GM18867 (cell line): ENCODE results near the gene LANCL2.
"Not testable (repeated sequence)": the region's sequence is repeated elsewhere in the genome, so short reads cannot be mapped to it uniquely, and the experiment has no call there.

Experiments used
- ATAC-seq: cut with Tn5 transposase; IDR thresholded peaks from one replicate; pipeline ENCODE4 v1.9.1; 2021; ENCODE audit warnings: mild to moderate bottlenecking, moderate library complexity; ENCODE audit not compliant: unreplicated experiment

Gene LANCL2

DNA sequence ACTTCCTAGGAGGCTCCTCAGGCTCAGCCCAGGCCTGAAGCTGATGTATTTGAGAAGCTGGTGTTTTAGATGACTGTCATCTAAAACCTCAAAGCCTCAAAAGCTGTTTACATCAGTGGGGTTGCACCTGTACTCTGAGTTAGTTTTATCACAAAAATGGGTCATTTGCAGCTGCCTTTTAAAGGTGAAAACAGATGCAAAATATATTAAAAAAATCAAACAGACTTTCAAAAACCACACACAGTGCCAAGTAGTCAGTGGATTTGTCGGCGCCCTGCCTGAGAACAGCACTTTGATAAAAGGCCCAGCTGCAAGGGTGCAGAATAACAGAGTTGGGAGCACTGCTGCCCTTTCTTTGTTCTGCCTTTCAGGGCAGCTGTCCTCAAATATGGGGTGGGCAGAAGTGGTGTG is 104.1 kb downstream of the LANCL2 start:
- ATAC-seq, result no peak

DNA sequence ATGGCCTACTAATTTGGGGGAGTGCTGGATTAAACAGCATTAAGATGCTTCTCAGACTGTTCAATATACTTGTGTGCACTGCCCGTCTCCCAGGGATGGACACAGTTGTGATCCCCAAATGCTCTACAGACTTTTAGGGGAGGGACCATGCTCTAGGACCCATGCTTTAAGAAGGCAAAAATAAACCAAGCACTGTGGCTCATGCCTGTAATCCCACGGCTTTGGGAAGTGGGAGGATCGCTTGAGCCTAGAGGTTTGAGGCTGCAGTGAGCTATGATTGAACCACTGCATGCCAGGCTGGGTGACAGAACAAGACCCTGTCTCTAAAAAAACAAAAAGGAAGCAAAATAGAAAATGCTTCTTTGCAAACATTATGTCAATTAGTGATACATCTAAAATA is 104.6 kb downstream of the LANCL2 start:
- no peak for ATAC-seq

- ATAC-seq, result no peak
Measured at GRCh38 chr7:55470261-55470660, 105.1 kb downstream of the LANCL2 start.

DNA sequence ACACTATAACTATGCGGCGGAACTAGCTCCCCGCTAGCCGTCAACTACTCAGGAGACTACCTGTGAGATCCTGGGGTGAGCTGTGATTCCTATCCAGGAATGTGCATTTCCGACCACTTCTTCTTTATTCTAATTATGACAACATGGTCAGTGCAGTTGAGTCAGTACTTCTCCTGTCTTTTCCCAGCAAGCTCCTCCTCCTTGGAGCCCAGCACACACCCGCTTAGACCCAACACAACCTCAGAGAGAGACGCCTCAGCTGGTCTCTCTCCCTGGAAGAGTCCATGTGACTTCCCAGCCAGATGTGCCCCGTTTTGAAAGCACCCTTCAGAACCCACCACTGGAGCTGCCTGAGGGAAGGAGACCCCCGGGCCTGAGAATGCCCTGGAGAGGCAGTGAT is 106.5 kb downstream of the LANCL2 start:
- not testable (repeated sequence) for ATAC-seq

DNA sequence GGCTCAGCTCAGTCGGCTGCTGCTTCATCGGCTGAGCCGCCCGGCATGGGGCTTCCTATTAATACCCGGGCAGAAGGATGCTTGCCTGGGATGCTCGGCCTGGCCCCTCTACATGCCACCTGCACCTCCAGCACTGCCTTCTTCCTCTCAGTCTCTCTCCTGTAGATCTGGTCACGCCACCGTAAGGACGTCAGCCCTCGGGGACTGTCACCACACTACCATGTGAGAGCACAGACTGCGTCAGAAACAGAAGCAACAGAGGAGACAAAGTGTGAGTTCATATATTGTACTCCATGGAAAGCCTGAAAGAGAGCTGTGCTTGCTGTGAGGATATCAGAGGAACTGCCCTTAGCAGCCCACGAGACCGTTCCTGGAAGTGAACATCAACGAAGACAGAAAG is 107.3 kb downstream of the LANCL2 start:
- ATAC-seq, result not testable (repeated sequence)

DNA sequence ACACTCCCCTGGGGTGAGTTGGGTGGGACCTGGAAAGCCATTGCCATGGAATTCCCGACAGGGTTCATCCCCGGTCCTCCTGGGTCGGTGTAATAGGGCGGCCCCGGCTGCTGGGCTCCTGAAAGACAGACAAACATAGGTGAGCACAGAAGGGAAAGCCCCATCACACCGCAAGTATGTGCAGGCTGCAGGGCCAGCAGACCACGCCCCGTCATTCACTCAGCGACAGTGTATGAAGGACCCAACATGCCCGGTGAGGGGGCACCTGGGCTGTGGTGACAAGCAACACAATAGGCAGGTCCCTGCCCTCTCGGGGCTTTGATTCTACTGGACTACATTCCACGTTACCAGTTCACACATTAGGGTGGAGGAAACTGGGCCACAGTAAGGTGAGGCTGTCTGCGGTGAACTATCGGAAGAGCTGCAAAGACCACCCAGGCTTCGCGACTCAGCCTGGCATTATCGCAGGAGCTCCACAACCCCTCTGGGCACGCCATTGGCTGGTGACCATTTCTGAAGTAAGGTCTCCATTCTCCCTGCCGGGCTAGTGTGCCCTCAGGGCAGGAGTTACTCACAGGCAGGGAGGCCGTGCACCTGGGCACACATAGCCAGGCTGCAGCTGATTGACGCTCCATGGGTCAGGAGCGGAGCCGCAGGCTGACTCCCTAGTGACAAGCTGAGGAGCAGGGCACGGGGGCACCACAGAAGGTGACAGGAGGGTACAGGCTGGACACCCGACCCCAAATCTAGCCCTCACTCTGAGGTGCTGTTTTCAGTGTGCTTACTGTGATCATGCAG is 108.0 kb downstream of the LANCL2 start:
- no peak for ATAC-seq

- ATAC-seq, result no peak
Measured at GRCh38 chr7:55473932-55474331, 108.8 kb downstream of the LANCL2 start.

DNA sequence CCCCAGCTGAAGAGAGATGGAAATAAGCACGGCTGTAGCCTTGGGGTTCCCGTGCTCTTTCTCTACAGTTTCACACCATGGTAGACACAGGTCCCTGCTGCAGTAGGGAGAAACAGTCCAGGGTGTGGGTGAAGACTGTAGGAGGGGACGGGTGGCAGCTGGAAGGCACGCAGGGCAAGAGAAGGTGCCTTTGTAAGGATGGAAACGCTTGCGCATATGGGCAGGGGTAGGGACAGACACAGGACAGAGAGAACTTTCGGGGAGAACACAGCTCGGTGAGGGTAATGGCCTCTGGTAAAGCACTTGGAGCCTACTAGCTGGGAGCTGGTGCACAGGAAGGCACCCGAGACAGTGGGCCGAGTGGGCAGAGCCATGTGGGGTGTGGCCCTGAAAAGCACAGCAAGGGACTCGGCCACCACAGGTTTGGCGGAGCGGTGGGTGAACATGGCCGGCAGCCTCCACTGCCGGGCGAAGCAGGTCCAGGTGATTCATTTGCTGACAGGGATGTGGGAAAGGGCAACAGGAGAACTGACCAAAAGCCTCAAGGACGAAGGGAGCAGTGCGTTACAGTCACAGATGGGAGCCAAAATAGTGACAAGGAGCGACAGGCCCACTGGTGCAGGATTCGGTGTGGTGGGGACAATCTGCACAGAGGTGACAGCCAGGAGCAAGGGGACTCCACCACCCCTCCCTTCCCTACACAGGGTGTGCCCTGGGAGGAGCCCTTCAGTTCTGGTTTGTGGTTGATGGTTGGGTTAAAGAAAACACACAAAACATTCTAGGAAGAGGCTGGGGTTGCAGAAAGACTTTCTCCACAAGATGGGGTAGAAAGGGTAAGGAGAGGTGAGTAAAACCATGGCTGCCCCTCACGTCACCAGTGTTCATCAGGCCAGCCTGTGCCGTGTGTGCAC is 110.1 kb downstream of the LANCL2 start:
- ATAC-seq, result no peak

DNA sequence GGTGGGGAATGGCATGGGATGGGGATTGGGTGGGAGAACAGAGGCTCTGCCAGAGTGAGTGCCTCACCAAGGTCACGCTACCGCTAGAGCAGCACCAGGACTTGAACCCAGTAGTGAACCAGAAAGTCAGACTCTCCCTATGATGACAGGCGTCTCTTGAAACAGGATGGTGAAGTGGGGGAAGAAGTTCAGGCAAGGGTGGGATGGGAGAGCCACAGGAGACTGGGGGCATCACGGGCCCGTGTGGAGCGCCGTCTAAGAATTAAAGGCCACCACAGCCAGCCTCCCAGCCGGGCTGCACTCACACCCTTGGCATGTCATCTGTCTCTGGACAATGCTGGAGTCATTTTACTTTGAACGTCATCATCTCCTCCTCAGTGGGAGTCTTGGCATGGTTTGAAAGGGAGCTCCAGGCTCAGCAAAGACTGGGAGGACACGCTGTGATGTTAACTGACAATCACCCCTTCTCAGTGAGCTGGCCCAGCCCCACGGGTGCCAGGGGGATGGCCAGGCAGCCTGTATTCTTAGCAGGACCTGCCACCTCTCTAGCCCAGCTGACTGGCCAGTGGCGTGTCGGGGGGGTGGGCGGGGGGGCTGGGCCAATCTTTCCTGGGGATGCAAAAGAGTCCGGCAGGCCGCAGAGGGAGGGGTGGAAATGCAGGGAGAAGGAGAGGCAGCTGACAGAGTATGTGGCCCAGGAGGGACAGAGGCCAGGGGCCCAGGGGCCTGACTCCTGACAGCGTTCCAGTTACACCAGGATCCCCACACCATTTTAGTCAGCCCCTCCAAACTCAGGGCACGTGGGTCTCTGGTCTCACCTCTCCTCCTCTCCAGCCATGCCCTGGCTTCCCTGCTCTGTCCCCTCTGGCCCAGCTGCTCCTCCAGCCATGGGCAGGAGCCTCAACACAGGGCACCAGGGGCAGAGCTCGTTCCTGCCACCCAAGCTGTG is 111.0 kb downstream of the LANCL2 start:
- no peak for ATAC-seq

- ATAC-seq, result no peak
Measured at GRCh38 chr7:55476852-55477780, 112.0 kb downstream of the LANCL2 start.

GRCh38 chr7:55477781-55478374 is 112.7 kb downstream of the LANCL2 start:
- ATAC-seq, result no peak

GRCh38 chr7:55478700-55479099 is 113.6 kb downstream of the LANCL2 start:
- no peak for ATAC-seq

- ATAC-seq, result no peak
Measured at GRCh38 chr7:55481155-55481554, 116.0 kb downstream of the LANCL2 start.

- ATAC-seq, result no peak
Measured at GRCh38 chr7:55483046-55483445, 117.9 kb downstream of the LANCL2 start.
